Measurements from ENCODE around the gene CSNK1G2. TPM values are rescaled to one million over a fixed set of nuclear protein-coding genes. Genes with fewer than 3 reads are reported as not detected.

CSNK1G2 gene
- total RNA-seq (2014; rRNA removed; shearing (Covaris generic)): 34.0 and 38.9 TPM in 2 replicates
- 236 and 242 TPM in 2 replicates for polyA plus RNA-seq (2014; cell fraction: nucleus; rRNA removed)

DNA sequence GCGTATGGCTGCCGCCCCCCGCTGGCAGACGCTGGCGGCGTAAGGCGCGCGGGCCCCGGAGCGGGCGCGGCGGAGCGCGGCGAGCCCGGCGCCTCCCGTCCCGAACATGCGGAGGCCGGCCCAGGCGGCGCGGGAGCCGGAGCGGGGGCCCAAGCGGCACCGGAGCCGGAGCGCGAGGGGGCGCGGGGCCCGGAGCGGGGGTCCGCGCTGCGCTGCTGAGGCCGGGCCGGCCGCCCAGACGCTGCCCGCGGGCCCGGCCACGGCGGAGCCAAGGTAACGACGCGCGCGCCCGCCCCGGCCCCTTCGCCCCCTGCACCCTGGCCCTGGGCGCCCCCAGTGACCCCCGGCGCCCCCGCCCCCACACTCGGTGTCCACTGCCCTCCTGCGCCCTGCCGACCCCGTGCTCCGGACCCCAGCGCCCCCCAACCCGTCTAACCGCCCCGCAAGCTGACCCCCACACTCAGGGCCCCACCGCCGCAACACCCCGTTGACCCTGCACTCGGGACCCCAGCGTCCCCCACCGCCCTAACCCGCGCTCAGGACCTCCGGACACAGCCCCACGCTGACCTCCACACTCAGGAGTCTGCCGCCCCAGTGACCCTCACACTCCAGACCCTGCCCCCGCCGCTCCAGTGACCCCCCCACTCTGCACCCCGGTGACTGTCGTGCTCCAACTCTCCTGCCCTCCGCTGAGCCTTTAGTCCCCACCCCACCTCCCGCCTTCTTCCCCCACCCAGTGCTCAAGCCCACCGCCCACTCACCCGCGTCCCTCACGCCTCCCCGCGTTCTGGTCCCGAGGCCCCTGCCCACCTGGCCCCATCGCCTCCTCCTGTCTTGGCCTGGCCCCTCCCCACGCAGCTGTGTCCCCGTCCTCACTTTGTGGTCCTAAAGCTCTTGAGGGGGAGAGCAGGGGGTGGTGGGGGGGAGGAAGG, at the start of gene CSNK1G2:
CSNK1G2 (plus strand) TSS at position 27 of the 932 bp plus-strand sequence. CDS start 28,601 bp downstream, outside the sequence.
- DNase-seq (ENCODE audit: extremely low read depth, low read depth): no peak

GRCh38 chr19:1893791-1894190, 47.2 kb upstream of the CSNK1G2 start:
- DNase-seq (ENCODE audit: extremely low read depth, low read depth): no peak

- no peak for DNase-seq (ENCODE audit: extremely low read depth, low read depth)
Observed at GRCh38 chr19:1896508-1896907, 44.5 kb upstream of the CSNK1G2 start.

- no peak for DNase-seq (ENCODE audit: extremely low read depth, low read depth)
Observed at GRCh38 chr19:1901940-1902404, 39.0 kb upstream of the CSNK1G2 start.

DNA sequence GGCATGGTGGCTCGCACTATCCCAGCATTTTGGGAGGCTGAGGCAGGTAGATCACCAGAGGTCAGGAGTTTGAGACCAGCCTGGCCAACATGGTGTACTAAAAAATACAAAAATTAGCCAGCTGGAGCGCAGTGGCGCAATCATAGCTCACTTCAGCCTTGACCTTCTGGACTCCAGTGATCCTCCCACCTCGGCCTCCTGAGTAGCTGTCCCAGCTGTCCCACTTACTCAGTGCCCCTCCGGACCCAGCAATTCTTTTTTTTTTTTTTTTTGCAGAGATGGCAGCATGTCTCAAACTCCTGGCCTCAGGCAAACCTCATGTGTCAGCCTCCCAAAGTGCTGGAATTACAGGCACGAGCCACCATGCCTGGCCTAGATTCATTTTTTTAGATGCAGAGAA, 38.0 kb upstream of the CSNK1G2 start:
- DNase-seq (ENCODE audit: extremely low read depth, low read depth): no peak

- no peak for DNase-seq (ENCODE audit: extremely low read depth, low read depth)
Observed at GRCh38 chr19:1904860-1905109, 36.2 kb upstream of the CSNK1G2 start.

- peak; percentile 96 for DNase-seq (ENCODE audit: extremely low read depth, low read depth)
Observed at GRCh38 chr19:1905110-1905862, 35.7 kb upstream of the CSNK1G2 start, which contains the start of the genes ADAT3 and SCAMP4. ADAT3 (plus strand) TSS chr19:1905399; CDS start chr19:1912048, 6,649 bp downstream. SCAMP4 (plus strand) TSS chr19:1905399; CDS start chr19:1915020, 9,621 bp downstream.

- DNase-seq (ENCODE audit: extremely low read depth, low read depth): no peak
Observed at GRCh38 chr19:1905863-1906375, 35.1 kb upstream of the CSNK1G2 start.

DNA sequence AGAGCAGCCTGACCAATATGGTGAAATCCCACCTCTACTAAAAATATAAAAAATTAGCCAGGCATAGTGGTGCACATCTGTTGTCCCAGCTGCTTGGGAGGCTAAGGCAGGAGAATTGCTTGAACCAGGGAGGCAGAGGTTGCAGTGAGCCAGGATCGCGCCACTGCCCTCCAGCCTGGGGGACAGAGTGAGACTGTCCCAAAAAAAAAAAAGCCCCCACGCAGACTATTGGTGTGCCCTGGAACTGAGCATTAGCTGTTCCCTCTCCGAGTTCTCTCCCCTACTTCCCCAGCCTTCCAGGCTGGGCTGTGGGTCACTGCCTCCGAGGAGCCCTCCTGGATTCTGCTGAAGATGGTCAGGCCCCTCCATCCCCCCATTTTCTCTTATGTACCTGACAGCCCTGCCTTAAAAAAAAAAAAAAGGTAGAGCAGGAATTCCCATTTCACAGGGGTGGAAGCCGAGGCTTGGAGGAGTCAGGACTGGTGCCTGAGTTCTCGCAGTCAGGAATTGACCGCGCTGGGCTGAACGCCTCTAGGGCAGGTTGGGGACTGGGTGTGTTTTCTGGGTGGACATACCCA, 33.9 kb upstream of the CSNK1G2 start:
- DNase-seq (ENCODE audit: extremely low read depth, low read depth): no peak

- DNase-seq (ENCODE audit: extremely low read depth, low read depth): no peak
Observed at GRCh38 chr19:1907563-1908363, 33.2 kb upstream of the CSNK1G2 start.

- no peak for DNase-seq (ENCODE audit: extremely low read depth, low read depth)
Observed at GRCh38 chr19:1908364-1908678, 32.7 kb upstream of the CSNK1G2 start.

GRCh38 chr19:1909761-1910080, 31.3 kb upstream of the CSNK1G2 start:
- DNase-seq (ENCODE audit: extremely low read depth, low read depth): no peak

DNA sequence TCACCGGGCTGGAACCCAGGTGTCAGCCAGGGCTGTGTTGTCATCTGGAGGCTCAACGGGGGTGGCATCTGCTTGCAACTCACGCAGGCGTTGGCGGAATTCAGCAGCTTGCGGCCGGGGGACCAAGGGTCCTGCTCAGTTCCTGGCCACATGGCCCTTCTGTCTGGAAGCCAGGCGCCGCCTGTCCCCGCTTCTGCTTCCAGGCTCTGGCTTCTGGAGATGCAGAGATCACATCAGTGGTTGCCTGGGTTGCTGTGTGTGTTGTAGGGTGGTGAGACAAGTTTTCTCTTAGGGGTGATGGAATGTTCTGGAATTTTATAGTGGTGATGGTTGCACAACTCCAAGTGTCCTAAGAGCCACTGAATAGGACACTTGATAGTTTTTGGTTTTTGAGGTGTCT, 30.8 kb upstream of the CSNK1G2 start:
- no peak for DNase-seq (ENCODE audit: extremely low read depth, low read depth)

DNA sequence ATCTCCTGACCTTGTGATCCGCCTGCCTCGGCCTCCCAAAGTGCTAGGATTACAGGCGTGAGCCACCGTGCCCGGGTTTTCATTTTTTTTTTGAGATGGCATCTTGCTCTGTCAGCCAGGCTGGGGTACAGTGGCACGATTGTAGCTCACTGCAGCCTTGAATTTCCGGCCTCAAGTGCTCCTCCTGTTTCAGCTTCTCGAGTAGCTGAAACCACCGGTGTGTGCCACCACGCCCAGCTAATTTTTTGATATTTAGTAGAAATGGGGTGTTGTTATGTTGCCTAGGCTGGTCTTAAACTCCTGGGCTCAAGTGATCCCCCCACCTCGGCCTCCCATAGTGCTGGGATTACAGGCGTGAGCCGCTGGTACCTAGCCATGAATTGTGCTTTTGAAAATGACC, 29.9 kb upstream of the CSNK1G2 start:
- DNase-seq (ENCODE audit: extremely low read depth, low read depth): no peak

DNA sequence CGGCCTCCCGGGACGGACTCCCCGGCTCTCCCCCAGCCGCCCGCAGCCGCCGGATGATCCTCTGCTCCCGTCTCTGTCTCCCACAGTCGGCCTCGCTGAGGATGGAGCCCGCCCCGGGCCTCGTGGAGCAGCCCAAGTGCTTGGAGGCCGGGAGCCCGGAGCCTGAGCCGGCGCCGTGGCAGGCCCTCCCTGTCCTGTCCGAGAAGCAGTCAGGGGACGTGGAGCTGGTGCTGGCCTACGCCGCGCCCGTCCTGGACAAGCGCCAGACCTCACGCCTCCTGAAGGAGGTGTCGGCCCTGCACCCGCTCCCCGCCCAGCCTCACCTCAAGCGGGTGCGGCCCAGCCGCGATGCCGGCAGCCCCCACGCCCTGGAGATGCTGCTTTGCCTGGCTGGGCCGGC, 29.0 kb upstream of the CSNK1G2 start:
- DNase-seq (ENCODE audit: extremely low read depth, low read depth): no peak

DNA sequence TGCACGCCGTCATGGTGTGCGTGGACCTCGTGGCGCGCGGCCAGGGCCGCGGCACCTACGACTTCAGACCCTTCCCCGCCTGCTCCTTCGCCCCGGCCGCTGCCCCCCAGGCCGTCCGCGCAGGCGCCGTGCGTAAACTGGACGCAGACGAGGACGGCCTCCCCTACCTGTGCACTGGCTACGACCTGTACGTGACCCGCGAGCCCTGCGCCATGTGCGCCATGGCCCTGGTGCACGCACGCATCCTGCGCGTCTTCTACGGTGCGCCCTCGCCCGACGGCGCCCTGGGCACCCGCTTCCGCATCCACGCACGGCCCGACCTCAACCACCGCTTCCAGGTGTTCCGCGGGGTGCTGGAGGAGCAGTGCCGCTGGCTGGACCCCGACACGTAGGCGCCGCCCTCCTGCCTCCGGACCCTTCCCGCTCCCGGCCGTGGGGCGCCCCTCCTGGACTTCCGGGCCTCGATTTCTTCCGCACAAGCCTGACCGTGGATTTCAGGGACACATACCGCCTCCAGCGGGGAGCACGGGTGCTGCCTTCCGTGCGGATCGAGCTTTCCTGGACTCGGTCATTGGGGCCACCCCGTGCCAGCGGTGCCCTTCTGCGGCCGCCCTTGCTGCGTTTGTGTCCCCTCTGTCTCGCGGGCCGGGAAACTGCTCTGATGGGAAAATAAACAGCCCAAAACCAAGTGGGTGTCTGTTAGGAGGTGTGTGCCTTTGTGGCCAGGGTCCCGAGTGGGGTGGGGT, 28.0 kb upstream of the CSNK1G2 start:
- DNase-seq (ENCODE audit: extremely low read depth, low read depth): no peak

DNA sequence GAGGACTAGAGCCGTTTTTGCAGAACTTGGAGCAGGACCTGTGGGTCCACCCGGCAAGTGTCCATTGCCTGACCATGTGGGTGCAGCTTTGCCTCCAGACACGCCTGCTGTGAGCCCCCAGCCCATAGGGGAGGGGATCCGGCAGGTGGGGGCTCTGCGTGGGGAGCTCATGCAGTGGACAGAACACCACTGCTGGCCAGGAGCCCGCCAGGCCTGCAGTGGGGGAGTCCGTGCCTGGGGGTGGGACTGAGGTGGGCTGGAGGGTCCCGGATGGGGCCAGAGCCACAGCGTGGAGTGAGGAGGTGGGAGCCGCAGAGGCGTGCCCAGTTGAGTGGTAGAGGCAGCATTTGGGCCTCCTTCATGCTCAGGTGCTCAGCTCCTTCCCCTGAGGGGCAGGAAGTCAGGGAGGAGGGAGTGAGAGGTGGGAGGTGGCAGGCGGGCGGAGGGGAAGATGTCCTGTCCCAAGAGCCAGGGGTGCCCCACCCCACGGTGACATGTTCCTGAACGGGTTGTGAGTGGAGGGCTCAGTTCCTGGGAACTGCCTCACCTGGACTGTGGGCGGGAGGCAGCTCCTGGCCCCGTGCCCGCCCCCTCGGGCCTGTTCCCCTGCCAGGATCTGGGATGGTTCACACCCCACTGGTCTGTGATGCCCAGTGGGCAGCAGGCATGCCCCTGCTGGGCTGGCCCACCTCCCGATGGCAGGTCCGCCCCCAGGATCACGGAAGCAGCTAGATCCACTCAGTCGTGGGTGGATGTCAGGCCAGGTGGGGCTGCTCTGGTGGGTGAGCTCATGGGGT, 27.0 kb upstream of the CSNK1G2 start:
- no peak for DNase-seq (ENCODE audit: extremely low read depth, low read depth)

DNA sequence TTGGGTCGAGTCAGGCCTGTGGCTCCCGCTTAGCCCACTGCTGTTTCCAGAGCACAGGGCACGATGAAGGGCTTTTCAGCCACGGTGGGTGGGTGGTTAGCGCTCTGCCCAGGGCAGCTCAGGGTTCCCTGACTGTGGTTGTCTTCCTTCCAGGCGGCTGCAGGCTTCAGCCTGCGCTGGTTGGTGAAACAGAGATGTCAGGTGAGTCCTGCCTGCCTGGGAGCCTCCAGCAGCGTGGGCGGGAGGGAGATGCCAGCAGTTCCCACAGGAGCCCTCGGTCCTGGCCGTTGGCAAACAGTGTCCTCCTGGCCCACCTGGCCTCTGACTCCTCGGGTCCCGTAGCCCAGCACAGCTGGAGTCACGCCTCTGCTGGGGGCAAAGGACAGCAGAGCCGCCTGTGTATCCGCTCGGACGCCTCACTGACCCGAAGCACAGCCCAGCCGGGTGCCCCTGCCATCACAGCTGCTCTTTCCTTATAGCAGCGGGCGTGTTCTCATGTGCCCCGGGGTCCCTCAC, 26.1 kb upstream of the CSNK1G2 start:
- no peak for DNase-seq (ENCODE audit: extremely low read depth, low read depth)

GRCh38 chr19:1917146-1917545, 23.8 kb upstream of the CSNK1G2 start:
- no peak for DNase-seq (ENCODE audit: extremely low read depth, low read depth)

All from NCI-H460 (cell line).